OCI-LY1 (cell line): Measurements from ENCODE around the gene FBXW11.

ENCODE experiments used
- EZH2 ChIP-seq: fragments of 200-600 bp; sonication (generic), shearing (Covaris generic); IDR thresholded peaks from 2 replicates; pipeline ENCODE4 v1.8.0; 2017; ENCODE audit warnings: borderline replicate concordance, mixed run types, mild to moderate bottlenecking, antibody characterized with exemption, low read length, moderate library complexity, mixed read lengths
- TF ChIP-seq, protein P1 (sequence below): fragments of 200-600 bp; sonication (generic), shearing (Covaris generic); IDR thresholded peaks from 2 replicates; pipeline ENCODE4 v1.5.1; 2017; ENCODE audit warnings: mild to moderate bottlenecking, antibody characterized with exemption, low read length, moderate library complexity, mixed read lengths

GRCh38 chr5:171820561-171820960 is 185.9 kb downstream of the FBXW11 start:
- TF ChIP-seq, protein P1, sequence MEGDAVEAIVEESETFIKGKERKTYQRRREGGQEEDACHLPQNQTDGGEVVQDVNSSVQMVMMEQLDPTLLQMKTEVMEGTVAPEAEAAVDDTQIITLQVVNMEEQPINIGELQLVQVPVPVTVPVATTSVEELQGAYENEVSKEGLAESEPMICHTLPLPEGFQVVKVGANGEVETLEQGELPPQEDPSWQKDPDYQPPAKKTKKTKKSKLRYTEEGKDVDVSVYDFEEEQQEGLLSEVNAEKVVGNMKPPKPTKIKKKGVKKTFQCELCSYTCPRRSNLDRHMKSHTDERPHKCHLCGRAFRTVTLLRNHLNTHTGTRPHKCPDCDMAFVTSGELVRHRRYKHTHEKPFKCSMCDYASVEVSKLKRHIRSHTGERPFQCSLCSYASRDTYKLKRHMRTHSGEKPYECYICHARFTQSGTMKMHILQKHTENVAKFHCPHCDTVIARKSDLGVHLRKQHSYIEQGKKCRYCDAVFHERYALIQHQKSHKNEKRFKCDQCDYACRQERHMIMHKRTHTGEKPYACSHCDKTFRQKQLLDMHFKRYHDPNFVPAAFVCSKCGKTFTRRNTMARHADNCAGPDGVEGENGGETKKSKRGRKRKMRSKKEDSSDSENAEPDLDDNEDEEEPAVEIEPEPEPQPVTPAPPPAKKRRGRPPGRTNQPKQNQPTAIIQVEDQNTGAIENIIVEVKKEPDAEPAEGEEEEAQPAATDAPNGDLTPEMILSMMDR = no peak
- no peak for TF ChIP-seq EZH2
